ENCODE data around the gene GALC.

- no peak for TF ChIP-seq CTCF (IDR thresholded peaks at IDR 0.05; ENCODE audit: insufficient read depth, low read length)
- TF ChIP-seq REST (IDR thresholded peaks at IDR 0.05; ENCODE audit: insufficient replicate concordance, low read depth) = no peak
- no peak for TF ChIP-seq POLR2AphosphoS5 (IDR thresholded peaks at IDR 0.05; ENCODE audit: low read depth)
These were observed 32.8 kb downstream of the GALC start for GRCh38 chr14:87960013-87960787.

Data from HL-60 (cell line).